Uterus (tissue), 2 donors: Measurements from ENCODE around the gene CNOT3.

ENCODE experiments used
- POLR2A ChIP-seq, 2 donors: fragments of 450-650 bp; IDR thresholded peaks; one replicate each; pipeline ENCODE4 v1.6.1; 2016; ENCODE audit warnings: antibody characterized with exemption in 2 of 2, mild to moderate bottlenecking in 1 of 2, moderate library complexity in 1 of 2
- TF ChIP-seq, protein P1 (sequence below), 4 experiments: fragments of 200-600 bp in 2 of 4; fragments of 450-650 bp in 2 of 4; sonication (generic) in 2 of 4; IDR thresholded peaks; one replicate each; pipeline ENCODE4 v1.5.1; 2016 to 2019; ENCODE audit warnings: antibody characterized with exemption in 4 of 4, mild to moderate bottlenecking in 2 of 4, moderate library complexity in 1 of 4

DNA sequence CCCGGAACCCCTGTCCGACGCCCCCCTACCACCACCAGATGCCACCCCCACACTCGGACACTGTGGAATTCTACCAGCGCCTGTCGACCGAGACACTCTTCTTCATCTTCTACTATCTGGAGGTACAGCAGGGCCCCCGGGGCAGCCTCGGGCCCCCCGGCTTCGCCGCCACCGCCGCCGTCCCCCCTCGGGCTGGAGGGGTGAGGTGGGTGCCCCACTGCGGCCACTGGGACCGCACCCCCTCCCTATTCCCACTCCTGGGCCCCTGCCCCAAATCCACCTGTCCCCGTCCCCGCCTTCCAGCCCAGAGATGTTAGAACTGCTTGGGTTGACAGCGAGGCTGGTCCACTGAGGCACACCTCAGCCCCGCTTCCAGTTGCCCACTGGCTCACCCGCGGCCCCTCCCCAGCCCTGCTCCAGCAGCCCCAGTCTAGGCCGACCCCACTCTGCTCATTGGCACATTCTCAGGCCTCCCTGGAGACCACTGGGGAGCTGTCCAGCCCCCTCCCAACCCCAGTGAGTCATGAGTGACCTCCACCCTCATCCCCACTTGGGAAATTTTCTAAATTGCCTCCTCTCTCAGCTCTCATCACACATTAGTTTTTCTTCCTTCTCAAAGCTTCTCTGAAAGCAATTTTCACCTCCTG is 15.4 kb downstream of the CNOT3 start:
- TF ChIP-seq, protein P1, sequence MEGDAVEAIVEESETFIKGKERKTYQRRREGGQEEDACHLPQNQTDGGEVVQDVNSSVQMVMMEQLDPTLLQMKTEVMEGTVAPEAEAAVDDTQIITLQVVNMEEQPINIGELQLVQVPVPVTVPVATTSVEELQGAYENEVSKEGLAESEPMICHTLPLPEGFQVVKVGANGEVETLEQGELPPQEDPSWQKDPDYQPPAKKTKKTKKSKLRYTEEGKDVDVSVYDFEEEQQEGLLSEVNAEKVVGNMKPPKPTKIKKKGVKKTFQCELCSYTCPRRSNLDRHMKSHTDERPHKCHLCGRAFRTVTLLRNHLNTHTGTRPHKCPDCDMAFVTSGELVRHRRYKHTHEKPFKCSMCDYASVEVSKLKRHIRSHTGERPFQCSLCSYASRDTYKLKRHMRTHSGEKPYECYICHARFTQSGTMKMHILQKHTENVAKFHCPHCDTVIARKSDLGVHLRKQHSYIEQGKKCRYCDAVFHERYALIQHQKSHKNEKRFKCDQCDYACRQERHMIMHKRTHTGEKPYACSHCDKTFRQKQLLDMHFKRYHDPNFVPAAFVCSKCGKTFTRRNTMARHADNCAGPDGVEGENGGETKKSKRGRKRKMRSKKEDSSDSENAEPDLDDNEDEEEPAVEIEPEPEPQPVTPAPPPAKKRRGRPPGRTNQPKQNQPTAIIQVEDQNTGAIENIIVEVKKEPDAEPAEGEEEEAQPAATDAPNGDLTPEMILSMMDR (IDR thresholded peaks at IDR 0.05), result no peak
- no peak for TF ChIP-seq POLR2A (IDR thresholded peaks at IDR 0.05)
